H9 (cell line): ENCODE results near the gene OSGIN1. TPM values are rescaled to one million over a fixed set of nuclear protein-coding genes. Genes with fewer than 3 reads are reported as not detected.

ENCODE experiments used
- DNase-seq: peaks from one replicate; pipeline ENCODE4 v3.0.0-alpha.2; 2017
- H2AFZ ChIP-seq: one replicate; pipeline ENCODE4 v1.6.1; 2013; ENCODE audit warnings: mild to moderate bottlenecking, low read length, control low read depth, moderate library complexity
- H2AK5ac ChIP-seq: 2 replicates; pipeline ENCODE4 v1.6.1; 2013; ENCODE audit warnings: low read length, control low read depth, mixed read lengths; ENCODE audit not compliant: insufficient read length
- H2BK120ac ChIP-seq: one replicate; pipeline ENCODE4 v1.6.1; 2013; ENCODE audit warnings: low read depth, mild to moderate bottlenecking, low read length, control low read depth, inconsistent platforms; ENCODE audit not compliant: poor library complexity, severe bottlenecking
- H2BK12ac ChIP-seq: 2 replicates; pipeline ENCODE4 v1.6.1; 2013; ENCODE audit warnings: low read length, control low read depth, mixed read lengths, low read depth; ENCODE audit not compliant: insufficient read length
- H2BK15ac ChIP-seq: 2 replicates; pipeline ENCODE4 v1.6.1; 2013; ENCODE audit warnings: low read depth, low read length, control low read depth
- H2BK20ac ChIP-seq: one replicate; pipeline ENCODE4 v1.6.1; 2013; ENCODE audit warnings: low read depth, mild to moderate bottlenecking, low read length, control low read depth, inconsistent platforms; ENCODE audit not compliant: poor library complexity, severe bottlenecking
- H2BK5ac ChIP-seq: 2 replicates; pipeline ENCODE4 v1.6.1; 2013; ENCODE audit warnings: low read length, control low read depth, mixed read lengths; ENCODE audit not compliant: insufficient read length
- H3K14ac ChIP-seq: 2 replicates; pipeline ENCODE4 v1.6.1; 2013; ENCODE audit warnings: low read length, control low read depth; ENCODE audit not compliant: insufficient read depth
- H3K18ac ChIP-seq: 2 replicates; pipeline ENCODE4 v1.6.1; 2013; ENCODE audit warnings: low read depth, mild to moderate bottlenecking, mixed read lengths, low read length, control low read depth; ENCODE audit not compliant: insufficient read length
- H3K23ac ChIP-seq: 2 replicates; pipeline ENCODE4 v1.6.1; 2013; ENCODE audit warnings: low read length, control low read depth, mixed read lengths, low read depth; ENCODE audit not compliant: insufficient read length
- H3K23me2 ChIP-seq: 2 replicates; pipeline ENCODE4 v1.6.1; 2013; ENCODE audit warnings: low read depth, mild to moderate bottlenecking, mixed read lengths, low read length, control low read depth; ENCODE audit not compliant: insufficient read length, poor library complexity, severe bottlenecking
- H3K27ac ChIP-seq: 2 replicates; pipeline ENCODE4 v1.5.1; 2013; ENCODE audit warnings: low read length, control low read depth, mixed read lengths, low read depth; ENCODE audit not compliant: insufficient read length
- H3K27me3 ChIP-seq: 2 replicates; pipeline ENCODE4 v1.6.1; 2013; ENCODE audit warnings: low read length, control low read depth, inconsistent platforms; ENCODE audit not compliant: insufficient read depth
- H3K4ac ChIP-seq: 2 replicates; pipeline ENCODE4 v1.6.1; 2013; ENCODE audit warnings: low read depth, mild to moderate bottlenecking, control low read depth, inconsistent platforms, low read length, moderate library complexity
- H3K4me1 ChIP-seq: 2 replicates; pipeline ENCODE4 v1.6.1; 2013; ENCODE audit warnings: low read length, control low read depth, inconsistent platforms; ENCODE audit not compliant: insufficient read depth
- H3K4me2 ChIP-seq: 2 replicates; pipeline ENCODE4 v1.6.1; 2013; ENCODE audit warnings: low read length, control low read depth, mixed read lengths; ENCODE audit not compliant: insufficient read length, insufficient read depth
- H3K56ac ChIP-seq: 2 replicates; pipeline ENCODE4 v1.6.1; 2013; ENCODE audit warnings: low read depth, mild to moderate bottlenecking, mixed read lengths, low read length, control low read depth; ENCODE audit not compliant: insufficient read length
- H3K79me1 ChIP-seq: 2 replicates; pipeline ENCODE4 v1.6.1; 2013; ENCODE audit warnings: low read depth, mild to moderate bottlenecking, moderate library complexity, low read length, control low read depth, inconsistent platforms; ENCODE audit not compliant: insufficient read depth, poor library complexity, severe bottlenecking
- H3K79me2 ChIP-seq: 2 replicates; pipeline ENCODE4 v1.6.1; 2013; ENCODE audit warnings: low read length, control low read depth, inconsistent platforms; ENCODE audit not compliant: insufficient read depth
- H3K9ac ChIP-seq: 2 replicates; pipeline ENCODE4 v1.6.1; 2013; ENCODE audit warnings: low read length, control low read depth, mixed read lengths; ENCODE audit not compliant: insufficient read length; ENCODE audit errors: extremely low read depth
- H3K9me3 ChIP-seq: one replicate; pipeline ENCODE4 v1.6.1; 2013; ENCODE audit warnings: low read depth, low read length, inconsistent platforms; ENCODE audit not compliant: control insufficient read depth
- H3T11ph ChIP-seq: one replicate; pipeline ENCODE4 v1.6.1; 2013; ENCODE audit warnings: mild to moderate bottlenecking, low read length, control low read depth, inconsistent platforms
- H4K20me1 ChIP-seq: one replicate; pipeline ENCODE4 v1.6.1; 2013; ENCODE audit not compliant: control insufficient read depth, insufficient read length, insufficient read depth
- H4K5ac ChIP-seq: 2 replicates; pipeline ENCODE4 v1.6.1; 2013; ENCODE audit warnings: low read depth, mild to moderate bottlenecking, mixed read lengths, low read length, control low read depth; ENCODE audit not compliant: insufficient read length
- H4K8ac ChIP-seq: replicated peaks from 2 replicates; pipeline ENCODE4 v1.6.1; 2013; ENCODE audit warnings: low read length, control low read depth, mixed read lengths, low read depth; ENCODE audit not compliant: insufficient read length
- H4K91ac ChIP-seq: 2 replicates; pipeline ENCODE4 v1.6.1; 2013; ENCODE audit warnings: low read depth, mild to moderate bottlenecking, moderate library complexity, mixed read lengths, low read length, control low read depth; ENCODE audit not compliant: insufficient read length
- H3K27ac Mint-ChIP-seq, 3 experiments: 2 replicates in 2 of 3; 3 replicates in 1 of 3; pipeline ENCODE4 v1.8.0; 2020 to 2021; ENCODE audit warnings: mixed read lengths in 3 of 3, mild to moderate bottlenecking in 1 of 3, moderate library complexity in 1 of 3
- H3K27me3 Mint-ChIP-seq: 2 replicates; pipeline ENCODE4 v1.8.0; 2021; ENCODE audit warnings: low read depth, mild to moderate bottlenecking, moderate library complexity, mixed read lengths
- H3K36me3 Mint-ChIP-seq, 3 experiments: 2 replicates in 2 of 3; 3 replicates in 1 of 3; pipeline ENCODE4 v1.8.0; 2020 to 2021; ENCODE audit warnings: low read depth in 3 of 3, mixed read lengths in 3 of 3; ENCODE audit not compliant: insufficient read depth in 1 of 3
- H3K4me1 Mint-ChIP-seq, 2 experiments: 2 replicates each; pipeline ENCODE4 v1.8.0; 2020; ENCODE audit warnings: mixed read lengths in 2 of 2
- H3K4me3 Mint-ChIP-seq, 2 experiments: 2 replicates in 1 of 2; 3 replicates in 1 of 2; pipeline ENCODE4 v1.8.0; 2020 to 2021; ENCODE audit warnings: mild to moderate bottlenecking in 2 of 2, mixed read lengths in 2 of 2, moderate library complexity in 1 of 2
- H3K9me3 Mint-ChIP-seq, 2 experiments: 2 replicates in 1 of 2; 3 replicates in 1 of 2; pipeline ENCODE4 v1.8.0; 2020; ENCODE audit warnings: mild to moderate bottlenecking in 2 of 2, mixed read lengths in 2 of 2, moderate library complexity in 1 of 2
- WGBS: extraction: QIAGEN DNeasy Blood & Tissue Kit; methylation state at CpG from one replicate; pipeline ENCODE4 v1.1.7; 2013; ENCODE audit warnings: missing lambda C conversion rate, low lambda C conversion rate, mixed read lengths; ENCODE audit not compliant: insufficient read length; ENCODE audit errors: extremely low coverage; 5-methylcytosine and 5-hydroxymethylcytosine counted together
- total RNA-seq: library from RNA; stranded (reverse); gene quantifications from 2 replicates; pipeline ENCODE4 v1.2.1, GENCODE V29; 2021
- TF ChIP-seq, protein P1 (sequence below): fragments of 200-600 bp; sonication (generic); conservative IDR thresholded peaks from 3 replicates; pipeline ENCODE4 v1.8.0; 2021; ENCODE audit warnings: antibody characterized with exemption, mild to moderate bottlenecking

OSGIN1 gene
- total RNA-seq, 1 experiment from 2014 or later, result 0.63 TPM

DNA sequence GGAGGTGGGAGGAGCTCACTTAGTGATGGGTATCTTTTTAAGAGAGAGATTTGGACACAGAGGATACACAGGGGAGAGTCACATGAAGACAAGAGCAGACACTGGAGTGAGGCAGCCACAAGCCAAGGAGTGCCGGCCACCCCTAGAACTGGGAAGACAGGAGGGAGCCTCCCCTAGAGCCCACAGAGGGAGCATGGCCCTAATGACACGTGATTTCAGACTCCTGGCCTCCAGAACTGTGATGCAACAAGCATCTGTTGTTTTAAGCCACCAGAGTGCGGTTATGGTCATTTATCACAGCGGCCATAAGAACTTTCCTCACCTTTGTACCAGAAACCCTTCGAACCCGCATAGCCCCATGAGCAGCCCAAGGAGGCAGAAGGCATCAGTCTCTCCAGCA lies 56.2 kb downstream of the OSGIN1 start:
- H3K4ac ChIP-seq, result no peak overlapping the region
- H4K91ac ChIP-seq, result no peak overlapping the region
- no peaks in the 10 kb centered on the region for H3K27me3 ChIP-seq
- no peaks in the 10 kb centered on the region for H3K9me3 ChIP-seq
- no peak overlapping the region for H3K18ac ChIP-seq
- no peak overlapping the region for H2BK12ac ChIP-seq
- H3T11ph ChIP-seq, result no peak overlapping the region
- no peak overlapping the region for H2BK15ac ChIP-seq
- H3K56ac ChIP-seq, result no peak overlapping the region
- H3K14ac ChIP-seq, result no peak overlapping the region
- no peaks in the 10 kb centered on the region for H4K20me1 ChIP-seq
- no peak overlapping the region for H3K9ac ChIP-seq
- Mint-ChIP-seq H3K36me3 (no peaks in the 10 kb centered on the region), H3K27ac (no peak overlapping the region), H3K9me3 (no peaks in the 10 kb centered on the region), H3K4me1 (peaks cover 2% of the 10 kb centered on the region in 2 experiments; a peak in 2 of 4 replicates), H3K4me3 (no peak overlapping the region), H3K27me3 (peaks cover 17% of the 10 kb centered on the region)
- no peaks in the 10 kb centered on the region for H3K79me1 ChIP-seq
- TF ChIP-seq, protein P1, sequence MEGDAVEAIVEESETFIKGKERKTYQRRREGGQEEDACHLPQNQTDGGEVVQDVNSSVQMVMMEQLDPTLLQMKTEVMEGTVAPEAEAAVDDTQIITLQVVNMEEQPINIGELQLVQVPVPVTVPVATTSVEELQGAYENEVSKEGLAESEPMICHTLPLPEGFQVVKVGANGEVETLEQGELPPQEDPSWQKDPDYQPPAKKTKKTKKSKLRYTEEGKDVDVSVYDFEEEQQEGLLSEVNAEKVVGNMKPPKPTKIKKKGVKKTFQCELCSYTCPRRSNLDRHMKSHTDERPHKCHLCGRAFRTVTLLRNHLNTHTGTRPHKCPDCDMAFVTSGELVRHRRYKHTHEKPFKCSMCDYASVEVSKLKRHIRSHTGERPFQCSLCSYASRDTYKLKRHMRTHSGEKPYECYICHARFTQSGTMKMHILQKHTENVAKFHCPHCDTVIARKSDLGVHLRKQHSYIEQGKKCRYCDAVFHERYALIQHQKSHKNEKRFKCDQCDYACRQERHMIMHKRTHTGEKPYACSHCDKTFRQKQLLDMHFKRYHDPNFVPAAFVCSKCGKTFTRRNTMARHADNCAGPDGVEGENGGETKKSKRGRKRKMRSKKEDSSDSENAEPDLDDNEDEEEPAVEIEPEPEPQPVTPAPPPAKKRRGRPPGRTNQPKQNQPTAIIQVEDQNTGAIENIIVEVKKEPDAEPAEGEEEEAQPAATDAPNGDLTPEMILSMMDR, result no peak
- no peak for DNase-seq
- no peak overlapping the region for H3K4me2 ChIP-seq
- no peaks in the 10 kb centered on the region for H3K79me2 ChIP-seq
- no peaks in the 10 kb centered on the region for H3K4me1 ChIP-seq
- no peak overlapping the region for H2BK120ac ChIP-seq
- H4K8ac ChIP-seq, result no peak overlapping the region
- no peaks in the 10 kb centered on the region for H3K23me2 ChIP-seq
- H3K27ac ChIP-seq, result no peak overlapping the region
- H3K23ac ChIP-seq, result no peak overlapping the region
- H2AFZ ChIP-seq, result no peak overlapping the region
- H2BK5ac ChIP-seq, result no peak overlapping the region
- no peak overlapping the region for H4K5ac ChIP-seq
- no peak overlapping the region for H2BK20ac ChIP-seq
- WGBS, result no CpG with 5 or more reads among the region's 6 CpGs
- no peak overlapping the region for H2AK5ac ChIP-seq
